NCI-H69 (cell line): ENCODE measurements around the gene FEN1.

Source experiments
- DNase-seq: peaks from one replicate; lab custom pipeline; 2025; lab: John Stamatoyannopoulos, UW

Gene FEN1, protein sequence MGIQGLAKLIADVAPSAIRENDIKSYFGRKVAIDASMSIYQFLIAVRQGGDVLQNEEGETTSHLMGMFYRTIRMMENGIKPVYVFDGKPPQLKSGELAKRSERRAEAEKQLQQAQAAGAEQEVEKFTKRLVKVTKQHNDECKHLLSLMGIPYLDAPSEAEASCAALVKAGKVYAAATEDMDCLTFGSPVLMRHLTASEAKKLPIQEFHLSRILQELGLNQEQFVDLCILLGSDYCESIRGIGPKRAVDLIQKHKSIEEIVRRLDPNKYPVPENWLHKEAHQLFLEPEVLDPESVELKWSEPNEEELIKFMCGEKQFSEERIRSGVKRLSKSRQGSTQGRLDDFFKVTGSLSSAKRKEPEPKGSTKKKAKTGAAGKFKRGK

DNA sequence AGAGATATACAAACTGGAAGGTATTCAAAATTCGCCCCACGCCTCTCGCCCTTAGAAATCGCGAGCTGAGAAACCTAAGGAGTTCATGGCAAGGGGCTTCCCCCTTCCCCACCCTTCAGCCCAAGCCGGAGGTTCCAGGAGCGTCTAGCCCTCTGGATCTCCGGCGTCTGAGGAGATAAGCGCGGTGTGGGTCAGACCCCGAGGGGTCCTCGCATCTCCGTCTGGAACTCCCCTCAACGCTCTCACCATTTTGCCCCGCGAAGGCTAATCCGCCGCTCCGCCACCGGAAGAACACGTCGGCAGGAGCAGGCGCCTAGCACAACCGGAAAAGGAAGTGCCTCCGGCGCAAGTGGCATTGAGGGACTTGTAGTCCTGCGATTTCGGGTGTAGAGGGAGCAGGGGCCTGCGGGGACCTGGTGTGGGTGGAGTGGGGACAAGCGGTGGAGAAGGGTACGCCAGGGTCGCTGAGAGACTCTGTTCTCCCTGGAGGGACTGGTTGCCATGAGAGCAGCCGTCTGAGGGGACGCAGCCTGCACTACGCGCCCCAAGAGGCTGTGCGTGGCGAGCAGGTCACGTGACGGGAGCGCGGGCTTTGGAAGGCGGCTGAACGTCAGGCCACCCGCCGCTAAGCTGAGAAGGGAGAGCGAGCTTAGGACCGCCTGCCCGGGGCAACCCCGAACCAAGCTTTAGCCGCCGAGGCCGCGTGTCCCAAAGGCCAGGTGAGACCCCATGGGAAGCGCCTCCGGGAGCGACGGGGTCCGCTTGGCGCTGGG lies at the start of gene FEN1, which contains the start of gene TMEM258:
Gene FEN1 (plus strand): TSS at position 602 of the 773 bp plus-strand sequence. CDS start 2,451 bp downstream, outside the sequence.
Gene TMEM258 (minus strand): TSS at position 290 of the 773 bp plus-strand sequence. CDS start 41 bp downstream, at position 249.
- DNase-seq: peak; percentile 97

DNA sequence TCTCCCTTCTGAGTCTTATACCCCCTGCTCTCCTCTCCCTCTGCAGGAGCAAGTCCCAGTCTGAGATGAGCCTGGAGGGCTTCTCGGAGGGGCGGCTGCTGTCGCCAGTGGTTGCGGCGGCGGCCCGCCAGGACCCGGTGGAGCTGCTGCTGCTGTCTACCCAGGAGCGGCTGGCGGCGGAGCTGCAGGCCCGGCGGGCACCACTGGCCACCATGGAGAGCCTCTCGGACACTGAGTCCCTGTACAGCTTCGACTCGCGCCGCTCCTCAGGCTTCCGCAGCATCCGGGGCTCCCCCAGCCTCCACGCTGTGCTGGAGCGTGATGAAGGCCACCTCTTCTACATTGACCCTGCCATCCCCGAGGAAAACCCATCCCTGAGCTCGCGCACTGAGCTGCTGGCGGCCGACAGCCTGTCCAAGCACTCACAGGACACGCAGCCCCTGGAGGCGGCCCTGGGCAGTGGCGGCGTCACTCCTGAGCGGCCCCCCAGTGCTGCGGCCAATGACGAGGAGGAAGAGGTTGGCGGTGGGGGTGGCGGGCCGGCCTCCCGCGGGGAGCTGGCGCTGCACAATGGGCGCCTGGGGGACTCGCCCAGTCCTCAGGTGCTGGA lies 49.1 kb upstream of the FEN1 start:
- no peak for DNase-seq

DNA sequence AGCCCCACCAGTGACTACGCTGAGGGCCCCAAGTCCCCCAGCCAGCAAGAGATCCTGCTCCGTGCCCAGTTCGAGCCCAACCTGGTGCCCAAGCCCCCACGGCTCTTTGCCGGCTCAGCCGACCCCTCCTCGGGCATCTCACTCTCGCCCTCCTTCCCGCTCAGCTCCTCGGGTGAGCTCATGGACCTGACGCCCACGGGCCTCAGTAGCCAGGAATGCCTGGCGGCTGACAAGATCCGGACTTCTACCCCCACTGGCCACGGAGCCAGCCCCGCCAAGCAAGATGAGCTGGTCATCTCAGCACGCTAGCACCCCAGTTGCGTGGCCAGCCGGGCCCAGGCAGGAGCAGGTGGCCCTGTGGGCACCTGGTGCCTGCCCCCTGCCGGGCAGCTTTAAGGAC lies 48.5 kb upstream of the FEN1 start:
- DNase-seq: no peak

DNA sequence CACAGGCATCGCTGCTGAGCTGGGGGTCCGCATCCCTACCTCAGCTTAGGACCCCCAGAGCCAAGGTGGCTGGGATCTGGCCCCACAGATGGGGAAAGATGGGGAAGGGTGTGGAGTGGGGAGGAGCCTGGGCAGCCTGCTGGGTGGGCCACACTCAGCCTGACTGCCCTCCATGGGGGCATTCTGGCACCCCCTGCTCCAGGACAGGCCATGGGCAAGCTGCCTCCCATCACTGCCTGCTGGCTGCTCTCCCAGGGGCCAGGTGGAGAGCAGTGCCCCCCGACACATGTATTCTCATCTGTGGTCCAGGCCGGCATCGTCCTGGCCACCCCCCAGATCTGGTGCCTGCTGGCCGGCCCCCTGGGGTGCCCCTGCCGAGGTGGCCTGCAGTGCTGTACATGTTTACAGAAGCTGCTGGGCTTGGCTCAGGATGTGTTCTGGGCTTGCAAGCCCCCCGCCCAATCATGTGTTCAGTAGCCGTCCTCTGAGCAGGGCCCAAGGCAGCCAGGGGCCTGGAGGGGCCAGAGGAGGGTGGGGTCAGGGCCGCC lies 48.0 kb upstream of the FEN1 start:
- peak; percentile 60 for DNase-seq

DNA sequence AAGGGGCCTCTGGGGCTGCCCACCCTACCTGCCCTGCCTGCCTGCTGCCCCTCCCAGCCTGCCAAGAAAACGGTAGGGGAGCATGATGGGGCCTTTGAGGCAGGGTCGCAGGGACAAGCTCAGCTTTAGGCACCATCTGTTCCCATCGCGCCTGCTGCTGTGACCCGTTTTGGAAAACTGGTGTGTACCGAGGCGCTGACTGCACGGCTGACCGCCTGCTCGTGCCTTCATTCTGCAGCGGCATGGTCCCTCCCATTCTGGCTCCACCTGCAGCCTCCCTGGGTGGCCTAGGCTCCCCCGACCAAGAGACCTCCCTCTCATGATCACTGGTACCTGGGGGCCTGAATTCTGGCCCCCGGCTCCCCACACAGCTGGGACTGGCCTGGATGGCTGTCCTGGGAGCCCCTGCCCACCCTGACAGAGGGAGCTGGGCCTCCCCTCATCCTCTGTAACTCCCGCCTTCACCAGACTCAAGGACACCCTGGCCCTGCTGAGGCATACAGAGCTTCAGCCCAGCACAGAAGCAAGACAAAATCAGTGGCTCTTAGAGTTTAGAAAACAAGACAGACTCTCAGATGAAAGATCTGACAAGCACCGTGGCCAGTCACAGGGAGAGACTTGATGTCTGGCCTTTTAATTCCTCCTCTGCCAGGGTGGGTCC lies 46.8 kb upstream of the FEN1 start:
- peak; percentile 88 for DNase-seq

DNA sequence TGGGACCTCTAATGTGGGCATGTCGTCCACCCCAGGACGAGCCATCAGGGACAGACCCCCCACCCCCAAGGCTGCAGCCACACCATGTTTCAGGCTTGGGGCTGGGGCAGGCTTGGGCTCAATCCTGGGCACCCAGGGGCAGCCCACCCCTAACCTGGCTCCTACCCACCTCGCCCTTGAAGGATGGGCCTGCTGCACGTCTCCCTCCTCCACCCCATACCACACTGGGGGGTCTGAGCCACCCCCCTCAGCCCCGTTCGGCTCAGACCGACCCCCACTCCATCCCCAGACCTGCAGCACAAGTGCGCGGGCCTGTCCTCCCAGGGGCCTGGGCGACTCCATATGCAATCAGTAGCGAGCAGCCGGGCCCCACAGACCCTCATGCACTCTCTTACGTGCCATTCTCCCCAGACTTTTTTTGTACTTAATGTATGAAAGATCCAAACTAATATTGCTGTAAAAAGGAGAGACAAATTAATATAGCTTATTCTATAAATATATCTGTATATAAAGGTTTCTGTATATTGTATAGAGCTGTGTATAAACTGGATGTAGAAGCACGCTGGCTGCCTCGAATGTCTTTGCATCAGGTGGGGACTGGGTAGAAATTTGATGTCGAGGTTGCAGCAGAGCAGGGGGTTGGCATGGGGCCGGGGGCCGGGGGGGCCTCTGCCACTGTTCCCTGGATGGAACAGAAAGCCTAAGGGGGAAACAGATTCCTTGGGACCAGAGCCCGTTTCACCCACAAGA lies 46.1 kb upstream of the FEN1 start:
- no peak for DNase-seq

DNA sequence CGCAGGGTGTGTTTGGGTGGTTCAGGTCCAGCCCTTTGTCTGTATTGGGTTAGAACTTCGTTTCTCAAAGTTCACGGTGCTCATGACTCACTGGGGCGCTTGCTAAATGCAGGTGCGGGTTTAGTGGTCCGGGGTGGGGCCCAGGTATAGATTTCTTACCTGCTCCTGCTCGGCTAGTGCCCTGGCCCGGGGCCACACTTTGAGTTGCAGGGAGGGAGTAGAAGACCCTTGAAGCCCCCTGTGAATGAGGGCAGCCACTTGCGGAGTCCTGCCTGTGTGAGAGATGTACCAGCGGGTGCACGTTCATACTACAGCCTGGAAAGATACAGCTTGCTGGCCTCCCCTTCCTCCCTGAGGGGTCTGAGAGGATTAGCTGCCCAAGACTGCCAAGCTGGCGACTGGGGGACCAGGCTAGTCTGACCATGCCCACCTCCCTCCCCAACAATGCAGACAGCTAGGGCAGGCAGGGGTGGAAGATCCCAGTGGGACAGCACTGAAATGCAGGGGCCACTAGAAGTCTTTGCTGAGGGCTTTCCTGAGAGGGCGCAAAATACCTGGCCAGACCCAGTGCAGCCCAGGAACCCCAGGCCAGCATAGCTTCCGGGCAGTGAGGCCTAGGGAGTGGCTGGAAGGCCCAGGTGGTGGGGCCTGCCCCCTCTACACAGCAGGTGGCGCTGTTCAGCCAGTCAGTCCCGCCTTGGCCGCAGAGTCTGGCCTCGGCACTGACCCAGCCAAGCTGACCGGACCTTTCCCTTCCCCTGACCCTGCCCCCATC lies 45.3 kb upstream of the FEN1 start:
- DNase-seq: peak; percentile 70

DNA sequence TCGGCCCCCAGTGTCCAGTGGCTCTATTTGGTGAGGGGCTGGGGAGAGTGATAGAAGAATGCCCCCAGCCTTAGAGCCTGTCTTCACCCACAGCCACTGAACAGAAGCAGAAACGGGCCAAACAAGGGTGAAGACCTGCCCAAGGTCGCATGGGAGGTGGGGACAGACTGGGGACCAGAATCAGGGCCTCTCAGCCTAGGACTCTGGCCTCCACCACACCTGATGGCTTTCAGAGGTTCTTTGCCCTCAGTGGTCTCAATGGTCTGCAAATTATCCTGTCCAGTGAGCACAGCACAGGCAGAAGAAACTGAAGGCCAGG lies 44.8 kb upstream of the FEN1 start:
- no peak for DNase-seq

DNA sequence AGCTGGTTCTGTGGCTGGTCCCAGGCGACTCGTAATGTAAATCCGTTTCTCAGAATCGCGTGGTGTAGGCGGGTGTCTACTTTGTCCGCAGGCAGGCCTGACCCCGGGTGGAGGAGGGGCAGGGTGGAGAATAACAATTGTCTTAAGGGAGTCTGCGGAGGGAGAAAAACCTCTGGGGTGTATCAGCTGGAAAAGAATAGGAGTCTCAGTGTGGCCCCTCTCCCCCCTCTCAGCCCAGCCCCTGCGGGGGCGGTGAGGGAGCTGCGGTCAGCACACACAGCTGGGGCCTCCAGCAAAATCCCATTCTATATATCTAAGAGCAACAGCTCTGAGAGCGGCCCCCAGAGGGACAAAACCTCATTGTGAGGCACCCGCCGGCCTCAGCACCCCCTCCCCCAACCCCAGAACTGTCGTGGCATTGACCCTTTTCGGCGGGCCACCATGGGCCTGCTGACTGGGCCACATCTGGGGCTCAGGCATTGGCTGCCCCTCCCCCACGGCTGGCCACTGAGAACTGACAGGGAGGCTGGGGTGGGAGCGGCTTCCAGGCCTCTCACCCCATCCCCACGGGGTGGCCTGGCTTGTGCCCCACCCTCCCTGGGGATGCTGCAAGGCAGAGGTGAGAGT lies 43.0 kb upstream of the FEN1 start:
- DNase-seq: no peak

DNA sequence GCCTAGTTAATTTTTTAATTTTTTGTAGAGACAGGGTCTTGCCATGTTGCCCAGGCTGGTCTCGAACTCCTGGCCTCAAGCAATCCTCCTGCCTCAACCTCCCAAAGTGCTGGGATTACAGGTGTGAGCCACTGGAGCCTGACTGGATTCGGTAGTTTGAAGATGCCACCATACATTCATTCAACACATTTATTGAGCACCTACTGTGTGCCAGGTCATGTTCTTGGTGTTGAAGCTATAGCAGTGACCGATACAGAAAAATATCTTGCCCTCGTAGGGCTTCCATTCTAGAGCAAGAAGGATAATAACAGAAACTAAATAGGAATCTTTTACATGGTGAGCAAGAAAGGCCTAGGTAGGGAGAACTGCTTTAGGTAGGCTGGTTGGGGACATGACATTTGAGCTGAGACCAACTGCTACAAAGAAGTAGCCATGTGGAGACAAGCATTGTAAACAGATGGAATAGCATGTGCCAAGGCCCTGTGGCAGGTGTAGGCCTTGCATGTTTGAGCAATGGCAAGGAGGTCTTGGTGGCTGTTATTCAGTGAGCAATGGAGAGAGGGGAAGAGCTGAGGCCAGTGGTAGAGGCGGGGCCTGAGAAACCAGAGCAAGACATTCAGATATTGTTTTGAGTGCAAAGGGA lies 42.0 kb upstream of the FEN1 start:
- DNase-seq: no peak

DNA sequence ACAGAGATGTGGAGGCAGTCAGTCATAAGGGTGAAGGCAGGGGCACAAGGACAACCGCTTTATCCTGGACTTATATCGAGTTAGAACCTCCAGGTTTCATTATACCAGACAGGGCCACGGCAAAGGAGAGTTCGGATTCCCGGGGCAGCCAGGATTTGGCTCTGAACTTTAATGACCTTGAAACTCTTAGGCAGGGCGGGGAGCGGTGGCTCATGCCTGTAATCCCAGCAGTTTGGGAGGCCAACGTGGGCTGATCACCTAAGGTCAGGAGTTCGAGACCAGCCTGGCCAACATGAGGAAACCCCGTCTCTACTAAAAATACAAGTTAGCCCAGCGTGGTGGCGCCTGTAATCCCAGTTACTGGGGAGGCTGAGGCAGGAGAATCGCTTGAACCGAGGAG lies 41.3 kb upstream of the FEN1 start:
- no peak for DNase-seq

DNA sequence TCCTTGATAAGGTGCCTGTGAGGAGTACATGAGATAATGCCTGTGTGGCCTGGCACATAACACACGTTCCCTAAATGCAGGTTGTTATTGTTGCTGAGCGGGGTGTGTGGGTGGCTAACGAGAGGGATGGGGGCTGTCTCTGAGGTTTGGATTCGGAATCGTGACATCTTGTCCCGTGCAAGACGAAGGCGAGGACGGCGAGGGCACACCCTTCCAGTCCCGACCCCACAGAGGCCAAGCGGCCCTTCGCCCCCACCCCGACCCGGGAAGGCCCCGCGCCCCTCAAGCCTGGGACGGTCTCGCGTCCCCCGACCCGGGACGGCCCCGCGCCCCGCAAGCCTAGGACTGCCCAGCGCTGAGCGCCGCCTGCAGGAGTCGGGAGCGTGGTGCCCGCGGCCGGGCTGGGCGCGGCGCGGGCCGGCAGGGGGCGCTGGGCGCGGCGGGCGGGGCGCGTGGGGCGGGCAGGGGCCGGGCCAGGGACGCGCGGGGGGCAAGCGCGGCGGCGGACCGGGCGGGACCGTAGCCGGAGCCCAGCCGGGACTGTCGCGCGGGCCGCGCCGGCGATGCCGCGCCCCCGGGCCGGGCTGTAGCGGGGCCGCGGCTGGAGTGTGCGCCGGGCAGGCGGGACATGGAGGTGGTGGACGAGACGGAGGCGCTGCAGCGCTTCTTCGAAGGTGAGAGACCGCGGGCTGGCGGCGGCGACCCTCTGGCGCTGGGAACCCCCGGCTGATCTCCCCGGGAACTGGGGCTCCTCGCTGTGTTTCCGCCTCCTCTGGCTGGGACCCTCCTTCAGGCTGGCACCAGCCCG lies 40.4 kb upstream of the FEN1 start, which contains the start of gene MYRF:
Gene MYRF (plus strand): TSS at position 520 of the 808 bp plus-strand sequence. CDS start 109 bp downstream, at position 629.
- DNase-seq: peak; percentile 74

DNA sequence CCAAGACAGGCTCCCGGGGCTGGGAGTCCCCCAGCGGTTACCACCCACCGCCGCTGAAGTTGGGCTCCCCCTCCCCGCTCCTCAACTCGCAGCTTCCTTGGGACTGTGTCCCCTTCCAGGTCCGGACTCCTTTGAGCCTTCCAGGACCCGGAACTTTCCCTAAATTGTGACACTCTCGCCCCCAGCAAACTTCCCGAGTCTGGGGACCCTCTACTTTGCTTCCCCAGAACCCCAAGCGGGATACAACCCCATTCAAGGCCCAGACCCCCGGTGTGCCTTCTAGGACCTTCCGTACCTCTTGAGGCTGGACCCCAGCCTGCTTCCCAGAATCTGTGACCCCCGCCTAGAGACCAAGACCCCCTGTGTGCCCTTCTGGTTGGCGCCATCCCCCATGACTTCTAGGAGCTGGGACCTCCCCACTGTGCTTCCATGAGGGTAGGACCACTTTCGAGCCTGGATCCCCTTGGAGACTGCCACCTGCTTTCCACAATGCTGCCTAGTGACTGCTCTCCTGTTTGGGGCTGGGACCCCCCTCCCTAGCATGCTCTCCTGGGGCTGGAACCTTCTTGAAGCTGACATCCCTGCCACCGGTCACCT lies 39.7 kb upstream of the FEN1 start:
- DNase-seq: no peak

DNA sequence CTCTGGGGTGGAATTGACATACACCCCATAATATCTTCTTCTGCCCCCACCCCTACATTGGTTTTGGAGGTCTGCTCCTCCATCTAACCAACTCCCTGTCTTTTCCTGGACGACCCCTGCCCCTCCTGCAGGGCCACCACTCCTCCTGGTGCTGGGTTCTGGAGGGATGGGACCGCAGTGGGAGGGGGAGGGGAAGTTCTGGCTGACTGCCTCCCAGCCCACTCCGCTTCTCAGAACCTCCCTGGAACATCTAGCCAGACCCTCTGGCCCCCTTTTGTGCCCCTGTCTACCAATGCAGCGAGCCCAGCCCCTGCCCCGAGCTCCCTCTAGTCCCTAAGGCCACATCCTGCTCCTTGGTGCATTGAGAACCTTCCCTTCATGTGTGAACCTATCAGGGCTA lies 39.0 kb upstream of the FEN1 start:
- no peak for DNase-seq

DNA sequence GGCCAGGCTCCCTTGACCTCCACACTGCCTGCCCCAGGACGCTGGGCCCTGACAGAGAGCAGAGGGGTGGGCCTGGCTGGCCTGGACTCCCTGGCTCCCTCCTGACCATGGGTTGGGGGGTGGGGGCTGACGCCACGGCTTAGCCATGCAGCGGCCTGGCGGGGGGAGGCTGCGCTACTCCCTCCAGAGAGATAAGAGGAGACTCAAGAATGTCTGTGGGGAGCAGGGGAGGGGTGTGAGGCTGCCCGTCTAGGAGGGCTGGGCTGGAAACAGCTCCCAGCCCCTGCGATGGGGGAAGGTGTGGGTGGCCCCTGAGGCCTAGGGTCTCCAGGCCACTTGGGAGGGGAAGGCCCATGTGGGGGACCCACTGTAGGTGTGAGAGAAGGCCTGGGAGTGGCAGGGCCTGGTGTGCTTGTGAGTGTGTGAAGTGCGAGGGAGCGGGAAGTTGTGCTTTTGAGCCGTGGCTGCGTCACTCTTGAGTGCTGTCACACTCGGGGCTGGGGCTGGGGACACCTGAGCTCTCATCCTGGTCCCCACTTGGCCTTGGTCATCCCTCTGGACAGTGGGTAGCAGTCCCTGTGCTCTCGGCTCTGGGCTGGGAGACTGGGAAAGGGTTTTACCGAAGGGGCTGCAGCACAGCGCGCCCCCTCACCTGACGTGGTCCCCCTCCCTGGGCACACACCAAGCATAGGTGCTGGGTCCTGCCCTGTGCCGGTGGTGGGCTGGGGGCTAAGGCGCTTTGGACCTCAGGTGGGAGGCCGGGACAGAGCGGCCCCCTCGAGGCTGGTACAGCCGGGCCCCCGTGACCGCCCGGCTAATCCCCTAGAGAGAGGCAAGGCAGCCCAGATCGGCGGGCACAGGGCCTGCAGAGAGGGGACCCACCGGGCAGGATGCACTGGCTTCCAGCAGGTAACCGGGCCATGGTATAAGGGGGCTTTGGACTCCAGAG lies 37.9 kb upstream of the FEN1 start:
- no peak for DNase-seq

DNA sequence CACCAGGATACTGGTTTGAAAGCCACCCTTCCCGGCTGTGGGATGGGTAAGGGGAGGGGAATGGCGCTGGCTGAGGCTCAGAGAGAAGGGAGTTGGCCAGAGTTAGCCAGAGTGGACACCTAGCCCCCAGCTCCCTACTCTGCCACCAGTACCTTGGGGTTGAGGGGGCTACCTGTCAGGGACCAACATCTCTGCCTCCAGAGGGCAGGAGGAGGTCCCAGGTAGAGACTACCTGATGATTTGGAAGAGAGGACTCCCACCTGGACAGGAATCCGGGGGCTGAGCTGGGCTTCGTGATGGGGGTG lies 36.6 kb upstream of the FEN1 start:
- DNase-seq: no peak
